Measurements from ENCODE around the gene MIP. TPM values are rescaled to one million over a fixed set of nuclear protein-coding genes. Genes with fewer than 3 reads are reported as not detected.

The MIP gene
- polyA plus RNA-seq, 3 donors, result not detected

- intact Hi-C loops (cut with micrococcal nuclease), result no loop called here
These were observed 33.1 kb upstream of the MIP start for GRCh38 chr12:56487448-56488040.

GRCh38 chr12:56486694-56487093, 32.2 kb upstream of the MIP start:
- Histone ChIP-seq H3K4me3 (replicated peaks in 1 of 3; ENCODE audit: low read depth in 2 of 3, low read length in 3 of 3) (no peak overlapping the region), H3K79me2 (ENCODE audit: insufficient read depth, low read length) (no peaks in the 10 kb centered on the region), H3K4me2 (replicated peaks; ENCODE audit: extremely low read depth, low read length, poor library complexity, severe bottlenecking) (no peak overlapping the region), H3K36me3 (replicated peaks in 1 of 2; ENCODE audit: control insufficient read depth in 1 of 2, insufficient read depth in 2 of 2, low read length in 2 of 2) (no peaks in the 10 kb centered on the region), H3K4me1 (ENCODE audit: control insufficient read depth in 1 of 2, insufficient read depth in 2 of 2, low read length in 2 of 2) (peaks cover 15 to 20% of the 10 kb centered on the region in 2 donors), H3K27ac (ENCODE audit: low read depth in 1 of 2, low read length in 2 of 2) (no peak overlapping the region), H2AFZ (ENCODE audit: insufficient read depth, low read depth, low read length, poor library complexity, severe bottlenecking) (no peak overlapping the region), H3K27me3 (ENCODE audit: control insufficient read depth in 2 of 2, insufficient read depth in 2 of 2, low read length in 2 of 2) (peaks cover 27 to 47% of the 10 kb centered on the region in 2 donors), H4K20me1 (ENCODE audit: insufficient read depth, low read length) (no peaks in the 10 kb centered on the region), H3K9me3 (replicated peaks in 1 of 2; ENCODE audit: control insufficient read depth in 1 of 2, insufficient read depth in 1 of 2, low read length in 2 of 2) (peaks cover 3 to 6% of the 10 kb centered on the region in 2 donors), H3K9ac (ENCODE audit: insufficient read depth, low read length, poor library complexity, severe bottlenecking) (no peak overlapping the region)
- 87% methylated on average over 7 of the region's 12 CpGs for WGBS (ENCODE audit: insufficient coverage)
- Mint-ChIP-seq H3K27ac (no peak overlapping the region), H3K4me1 (peaks cover 26% of the 10 kb centered on the region), H3K4me3 (peak overlapping the region in 1 of 2 donors; percentile 94), H3K36me3 (peaks cover 6 to 8% of the 10 kb centered on the region in 2 donors), H3K9me3 (peaks cover 5 to 22% (median 12%) of the 10 kb centered on the region in 7 donors), H3K27me3 (ENCODE audit: low read depth in 3 of 3) (peaks cover 49 to 57% (median 54%) of the 10 kb centered on the region in 3 donors)
- no peak for TF ChIP-seq CTCF (IDR thresholded peaks at IDR 0.05)
- no peak for DNase-seq
- intact Hi-C loops (cut with micrococcal nuclease), result no loop called here

More at GRCh38 chr12:56487448-56488040, 33.1 kb upstream of the MIP start:
- Histone ChIP-seq H3K27ac (ENCODE audit: low read depth in 1 of 2, low read length in 2 of 2) (no peak overlapping the region), H3K36me3 (replicated peaks in 1 of 2; ENCODE audit: control insufficient read depth in 1 of 2, insufficient read depth in 2 of 2, low read length in 2 of 2) (no peaks in the 10 kb centered on the region), H3K4me1 (ENCODE audit: control insufficient read depth in 1 of 2, insufficient read depth in 2 of 2, low read length in 2 of 2) (peaks cover 15 to 20% of the 10 kb centered on the region in 2 donors), H3K27me3 (ENCODE audit: control insufficient read depth in 2 of 2, insufficient read depth in 2 of 2, low read length in 2 of 2) (peaks cover 27 to 52% of the 10 kb centered on the region in 2 donors), H4K20me1 (ENCODE audit: insufficient read depth, low read length) (no peaks in the 10 kb centered on the region), H3K4me2 (replicated peaks; ENCODE audit: extremely low read depth, low read length, poor library complexity, severe bottlenecking) (peak overlapping the region; percentile 83), H3K9me3 (replicated peaks in 1 of 2; ENCODE audit: control insufficient read depth in 1 of 2, insufficient read depth in 1 of 2, low read length in 2 of 2) (peaks cover 3 to 6% of the 10 kb centered on the region in 2 donors), H3K79me2 (ENCODE audit: insufficient read depth, low read length) (no peaks in the 10 kb centered on the region), H2AFZ (ENCODE audit: insufficient read depth, low read depth, low read length, poor library complexity, severe bottlenecking) (peak overlapping the region; percentile 79), H3K4me3 (replicated peaks in 1 of 3; ENCODE audit: low read depth in 2 of 3, low read length in 3 of 3) (peak overlapping the region; percentile 23 to 69 (median 39)), H3K9ac (ENCODE audit: insufficient read depth, low read length, poor library complexity, severe bottlenecking) (no peak overlapping the region)
- Mint-ChIP-seq H3K4me1 (peaks cover 26% of the 10 kb centered on the region), H3K9me3 (peaks cover 5 to 22% (median 12%) of the 10 kb centered on the region in 7 donors), H3K4me3 (peak overlapping the region; percentile 81 to 94), H3K36me3 (peaks cover 6 to 8% of the 10 kb centered on the region in 2 donors), H3K27ac (peak overlapping the region in 1 of 7 donors; percentile 50), H3K27me3 (ENCODE audit: low read depth in 3 of 3) (peaks cover 49 to 60% (median 58%) of the 10 kb centered on the region in 3 donors)
- no peak for DNase-seq
- TF ChIP-seq CTCF (IDR thresholded peaks at IDR 0.05), result no peak
- 9% methylated on average over 44 of the region's 44 CpGs for WGBS (ENCODE audit: insufficient coverage)
